Measurements from ENCODE around the gene KIF13A. TPM values are rescaled to one million over a fixed set of nuclear protein-coding genes. Genes with fewer than 3 reads are reported as not detected.

Gene KIF13A
- total and polyA plus RNA-seq, 4 donors: 4.3 to 28.1 (median 10.6) TPM

- 60% methylated on average over 2 of the region's 2 CpGs for WGBS
- Histone ChIP-seq H3K4me1 (ENCODE audit: control insufficient read depth in 4 of 4, insufficient read depth in 4 of 4, low read length in 3 of 4) (peaks cover 0 to 2% (median 0%) of the 10 kb centered on the region in 4 donors), H3K9me3 (ENCODE audit: control insufficient read depth in 4 of 4, low read length in 3 of 4) (no peaks in the 10 kb centered on the region), H3K36me3 (ENCODE audit: control insufficient read depth in 4 of 4, insufficient read depth in 3 of 4, low read depth in 1 of 4, low read length in 3 of 4) (peaks cover 0 to 2% (median 0%) of the 10 kb centered on the region in 4 donors), H3K9ac (ENCODE audit: low read depth in 1 of 2, low read length in 2 of 2) (no peak overlapping the region), H3K27me3 (ENCODE audit: control insufficient read depth in 4 of 4, insufficient read depth in 4 of 4, low read length in 3 of 4) (no peaks in the 10 kb centered on the region), H3K27ac (ENCODE audit: low read depth in 1 of 2, low read length in 2 of 2) (no peak overlapping the region), H3K4me3 (ENCODE audit: low read depth in 1 of 3, low read length in 3 of 3) (no peak overlapping the region)
- DNase-seq (ENCODE audit: low spot score): no peak
- TF ChIP-seq REST (IDR thresholded peaks at IDR 0.05): peak; percentile 36
- no peak for TF ChIP-seq NR2F2 (IDR thresholded peaks at IDR 0.05)
These were observed 122.2 kb downstream of the KIF13A start for GRCh38 chr6:17865243-17865642.

DNA sequence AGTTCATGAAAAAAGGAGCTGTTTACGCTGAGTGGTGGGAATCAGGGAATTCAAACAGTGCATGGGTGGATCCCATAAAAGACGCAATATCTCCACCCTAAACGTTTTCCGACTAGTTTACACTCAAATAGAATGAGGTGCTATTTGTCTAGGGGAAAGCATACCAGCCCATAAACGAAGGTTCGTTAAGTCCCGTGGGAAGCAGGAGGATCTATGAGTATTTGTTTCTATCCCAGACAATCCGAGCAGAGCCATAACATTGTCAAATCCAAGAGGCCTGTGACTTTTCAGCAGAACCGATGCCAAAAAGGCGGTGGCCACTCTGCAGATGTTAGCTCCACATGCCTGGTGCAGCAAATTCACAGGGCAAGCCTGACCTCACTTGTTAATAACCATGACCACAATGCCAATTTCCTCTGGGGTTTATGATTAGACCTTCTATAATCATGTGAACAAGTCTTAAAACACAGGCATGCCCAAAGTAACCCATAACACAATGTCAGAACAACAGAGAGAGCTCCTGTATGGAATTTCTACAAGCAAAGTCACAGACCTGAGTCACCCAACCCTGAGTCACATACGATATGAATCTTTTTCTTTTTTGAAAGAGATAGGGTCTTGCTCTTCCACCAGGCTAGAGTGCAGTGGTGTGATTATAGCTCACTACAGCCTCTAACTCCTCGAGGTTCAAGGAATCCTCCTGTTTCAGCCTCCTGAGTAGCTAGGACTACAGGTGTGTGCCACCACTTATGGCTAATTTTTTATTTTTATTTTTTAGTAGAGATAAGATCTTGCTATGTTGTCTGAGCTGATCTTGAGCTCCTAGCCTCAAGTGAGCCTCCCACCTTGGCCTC lies 123.3 kb downstream of the KIF13A start:
- DNase-seq (ENCODE audit: low spot score): no peak
- H3K36me3 ChIP-seq (ENCODE audit: control insufficient read depth in 4 of 4, insufficient read depth in 3 of 4, low read depth in 1 of 4, low read length in 3 of 4): peaks cover 0 to 2% (median 0%) of the 10 kb centered on the region in 4 donors
- H3K9ac ChIP-seq (ENCODE audit: low read depth in 1 of 2, low read length in 2 of 2): no peak overlapping the region
- WGBS: 80% methylated on average over 12 of the region's 12 CpGs
- H3K4me1 ChIP-seq (ENCODE audit: control insufficient read depth in 4 of 4, insufficient read depth in 4 of 4, low read length in 3 of 4): peaks cover 0 to 2% (median 0%) of the 10 kb centered on the region in 4 donors
- H3K4me3 ChIP-seq (ENCODE audit: low read depth in 1 of 3, low read length in 3 of 3): no peak overlapping the region
- H3K27me3 ChIP-seq (ENCODE audit: control insufficient read depth in 4 of 4, insufficient read depth in 4 of 4, low read length in 3 of 4): no peaks in the 10 kb centered on the region
- TF ChIP-seq GABPA (IDR thresholded peaks at IDR 0.05 in 1 of 2, conservative IDR thresholded peaks at IDR 0.05 in 1 of 2) (no peak), HNF4A (conservative IDR thresholded peaks at IDR 0.05) (no peak), FOXA1 (IDR thresholded peaks at IDR 0.05) (no peak), TAF1 (conservative IDR thresholded peaks at IDR 0.05) (no peak), JUND (IDR thresholded peaks at IDR 0.05) (no peak), RXRA (IDR thresholded peaks at IDR 0.05) (no peak), FOXA2 (IDR thresholded peaks at IDR 0.05) (no peak), ZBTB33 (IDR thresholded peaks at IDR 0.05) (no peak), HNF4G (IDR thresholded peaks at IDR 0.05) (no peak), EGR1 (IDR thresholded peaks at IDR 0.05; ENCODE audit: low read depth in 2 of 2) (no peak)
- TF ChIP-seq, protein P1, sequence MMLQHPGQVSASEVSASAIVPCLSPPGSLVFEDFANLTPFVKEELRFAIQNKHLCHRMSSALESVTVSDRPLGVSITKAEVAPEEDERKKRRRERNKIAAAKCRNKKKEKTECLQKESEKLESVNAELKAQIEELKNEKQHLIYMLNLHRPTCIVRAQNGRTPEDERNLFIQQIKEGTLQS (IDR thresholded peaks at IDR 0.05): no peak
- TF ChIP-seq, protein P2, sequence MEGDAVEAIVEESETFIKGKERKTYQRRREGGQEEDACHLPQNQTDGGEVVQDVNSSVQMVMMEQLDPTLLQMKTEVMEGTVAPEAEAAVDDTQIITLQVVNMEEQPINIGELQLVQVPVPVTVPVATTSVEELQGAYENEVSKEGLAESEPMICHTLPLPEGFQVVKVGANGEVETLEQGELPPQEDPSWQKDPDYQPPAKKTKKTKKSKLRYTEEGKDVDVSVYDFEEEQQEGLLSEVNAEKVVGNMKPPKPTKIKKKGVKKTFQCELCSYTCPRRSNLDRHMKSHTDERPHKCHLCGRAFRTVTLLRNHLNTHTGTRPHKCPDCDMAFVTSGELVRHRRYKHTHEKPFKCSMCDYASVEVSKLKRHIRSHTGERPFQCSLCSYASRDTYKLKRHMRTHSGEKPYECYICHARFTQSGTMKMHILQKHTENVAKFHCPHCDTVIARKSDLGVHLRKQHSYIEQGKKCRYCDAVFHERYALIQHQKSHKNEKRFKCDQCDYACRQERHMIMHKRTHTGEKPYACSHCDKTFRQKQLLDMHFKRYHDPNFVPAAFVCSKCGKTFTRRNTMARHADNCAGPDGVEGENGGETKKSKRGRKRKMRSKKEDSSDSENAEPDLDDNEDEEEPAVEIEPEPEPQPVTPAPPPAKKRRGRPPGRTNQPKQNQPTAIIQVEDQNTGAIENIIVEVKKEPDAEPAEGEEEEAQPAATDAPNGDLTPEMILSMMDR (IDR thresholded peaks at IDR 0.05; ENCODE audit: low read depth, low read length, missing input control): no peak
- H3K27ac ChIP-seq (ENCODE audit: low read depth in 1 of 2, low read length in 2 of 2): peak overlapping the region in 1 of 2 donors; percentile 7
- H3K9me3 ChIP-seq (ENCODE audit: control insufficient read depth in 4 of 4, low read length in 3 of 4): no peaks in the 10 kb centered on the region
